K562 (cell line): Measurements from ENCODE around the gene SSR4. TPM values are rescaled to one million over a fixed set of nuclear protein-coding genes. Genes with fewer than 3 reads are reported as not detected.

Experiments used
- ATAC-seq: fragments of 200-7000 bp; cut with Tn5 transposase; 3 replicates; pipeline ENCODE4 v1.9.1; 2020; ENCODE audit warnings: moderate library complexity
- BruUV-seq: library from RNA; stranded (reverse); fragments of 400-500 nt; replicated peaks from 2 replicates; lab custom pipeline; 2021; lab: Mats Ljungman, UMichigan
- CTCF ChIA-PET: fragments of 300-600 bp; formaldehyde crosslinking; extraction: SDS; loops from one replicate; lab custom pipeline; 2021; ENCODE audit warnings: low intra/inter-chr PET ratio; lab: Yijun Ruan, JAX
- POLR2A ChIA-PET: fragments of 300-600, 350-650 bp; sonication (Branson Sonifier 250); formaldehyde crosslinking; extraction: SDS; loops from one replicate; lab custom pipeline; 2021; ENCODE audit warnings: antibody characterized with exemption, inconsistent platforms; lab: Yijun Ruan, JAX
- DNase-seq, 4 experiments: peaks; one replicate each; pipeline versions ENCODE4 v3.0.0 to v3.0.0-alpha.2; 2011 to 2018; ENCODE audit warnings: low spot score in 3 of 4, mixed read lengths in 3 of 4; ENCODE audit errors: extremely low read depth in 1 of 4
- FAIRE-seq: peaks from 2 replicates; lab custom pipeline; 2011; peaks lifted over from hg19 to GRCh38; lab: Jason Lieb, UNC
- H2AFZ ChIP-seq: 2 replicates; pipeline ENCODE4 v1.6.0; 2011; ENCODE audit warnings: low read depth, low read length, control low read depth, inconsistent platforms
- H3K27ac ChIP-seq: fragments of 200-600 bp; 3 replicates; pipeline ENCODE4 v1.8.0; 2011; ENCODE audit warnings: low read depth, mild to moderate bottlenecking, control low read depth, inconsistent platforms, low read length, moderate library complexity, mixed read lengths; ENCODE audit errors: extremely low read depth
- H3K27me3 ChIP-seq, 2 experiments: fragments of 300-600 bp in 1 of 2; 2 replicates in 1 of 2; 3 replicates in 1 of 2; pipeline versions ENCODE4 v1.6.0 to v1.8.0; 2011; ENCODE audit warnings: inconsistent platforms in 2 of 2, low read length in 2 of 2, mild to moderate bottlenecking in 1 of 2, mixed read lengths in 1 of 2, moderate library complexity in 1 of 2; ENCODE audit not compliant: control insufficient read depth in 2 of 2, insufficient read depth in 2 of 2
- H3K36me3 ChIP-seq: fragments of 300-600 bp; 3 replicates; pipeline ENCODE4 v1.8.0; 2011; ENCODE audit warnings: mild to moderate bottlenecking, low read length, inconsistent platforms; ENCODE audit not compliant: control insufficient read depth, insufficient read depth
- H3K4me1 ChIP-seq, 2 experiments: fragments of 200-600 bp in 1 of 2; replicated peaks in 1 of 2; 2 replicates in 1 of 2; 3 replicates in 1 of 2; pipeline versions ENCODE4 v1.5.1 to v1.8.0; 2011; ENCODE audit warnings: inconsistent platforms in 2 of 2, low read length in 2 of 2, mild to moderate bottlenecking in 1 of 2, mixed read lengths in 1 of 2, moderate library complexity in 1 of 2; ENCODE audit not compliant: control insufficient read depth in 2 of 2, insufficient read depth in 2 of 2
- H3K4me2 ChIP-seq: 2 replicates; pipeline ENCODE4 v1.6.1; 2011; ENCODE audit warnings: low read length, control low read depth, inconsistent platforms, mixed read lengths; ENCODE audit not compliant: insufficient read depth
- H3K4me3 ChIP-seq: fragments of 200-600 bp; sonication (generic), shearing (Covaris generic); 2 replicates; pipeline ENCODE4 v1.5.1; 2016; ENCODE audit warnings: control low read depth, inconsistent platforms
- H3K79me2 ChIP-seq: fragments of 200-600 bp; 3 replicates; pipeline ENCODE4 v1.8.0; 2011; ENCODE audit warnings: low read length, inconsistent platforms; ENCODE audit not compliant: control insufficient read depth, insufficient read depth
- H3K9ac ChIP-seq, 2 experiments: 2 replicates each; pipeline versions ENCODE4 v1.6.0 to v1.6.1; 2011; ENCODE audit warnings: low read depth in 2 of 2, low read length in 2 of 2, control low read depth in 1 of 2, inconsistent platforms in 1 of 2, mild to moderate bottlenecking in 1 of 2, mixed read lengths in 1 of 2; ENCODE audit not compliant: insufficient read depth in 1 of 2
- H3K9me1 ChIP-seq: one replicate; pipeline ENCODE4 v1.6.0; 2011; ENCODE audit warnings: inconsistent platforms, mild to moderate bottlenecking, low read length, moderate library complexity; ENCODE audit not compliant: control insufficient read depth, insufficient read depth
- H3K9me3 ChIP-seq: replicated peaks from 2 replicates; pipeline ENCODE4 v1.5.1; 2011; ENCODE audit warnings: low read depth, low read length, inconsistent platforms; ENCODE audit not compliant: control insufficient read depth, insufficient read depth
- H4K20me1 ChIP-seq: replicated peaks from 2 replicates; pipeline ENCODE4 v1.6.1; 2011; ENCODE audit warnings: low read length, inconsistent platforms, mixed read lengths; ENCODE audit not compliant: control insufficient read depth, insufficient read depth
- EGR1 ChIP-seq: fragments of 450-650 bp; conservative IDR thresholded peaks from 2 replicates; pipeline ENCODE4 v1.6.1; 2017; ENCODE audit warnings: mild to moderate bottlenecking
- GTF2E2 ChIP-seq: fragments of 200-800 bp; sonication (Bioruptor generic); IDR thresholded peaks from 2 replicates; pipeline ENCODE4 v1.6.1; 2016; ENCODE audit warnings: missing genetic modification characterization, missing compliant biosample characterization
- PCBP1 ChIP-seq: fragments of 200-400 bp; formaldehyde crosslinking; IDR thresholded peaks from 2 replicates; pipeline ENCODE4 v1.6.1; 2018; ENCODE audit warnings: mild to moderate bottlenecking, low read depth, low read length; ENCODE audit not compliant: poor library complexity, severe bottlenecking
- RBM22 ChIP-seq: fragments of 200-400 bp; formaldehyde crosslinking; IDR thresholded peaks from 2 replicates; pipeline ENCODE4 v1.6.1; 2018; ENCODE audit warnings: low read length, low read depth; ENCODE audit not compliant: poor library complexity, severe bottlenecking
- RFX7 ChIP-seq: fragments of 250-450 bp; sonication (Bioruptor Pico); IDR thresholded peaks from 2 replicates; pipeline ENCODE4 v1.5.1; 2021; ENCODE audit warnings: mild to moderate bottlenecking
- SAFB ChIP-seq: fragments of 200-400 bp; formaldehyde crosslinking; IDR thresholded peaks from 2 replicates; pipeline ENCODE4 v1.6.1; 2017; ENCODE audit warnings: low read depth, low read length, borderline replicate concordance
- SMAD4 ChIP-seq: fragments of 250-450 bp; sonication (Bioruptor Pico); conservative IDR thresholded peaks from 2 replicates; pipeline ENCODE4 v1.8.0; 2021; ENCODE audit warnings: inconsistent platforms, mild to moderate bottlenecking, moderate library complexity
- SMARCA4 ChIP-seq: fragments of 450-650 bp; IDR thresholded peaks from 2 replicates; pipeline ENCODE4 v1.6.1; 2016
- TAF1 ChIP-seq: IDR thresholded peaks from 2 replicates; pipeline ENCODE4 v1.6.1; 2011; ENCODE audit warnings: mild to moderate bottlenecking, low read length, moderate library complexity; ENCODE audit not compliant: insufficient read depth, control insufficient read depth, severe bottlenecking; ENCODE audit errors: extremely low read depth
- ZNF282 ChIP-seq: sonication (generic); formaldehyde crosslinking; IDR thresholded peaks from 2 replicates; pipeline ENCODE4 v1.8.1; 2023; ENCODE audit warnings: missing genetic modification reagents
- ZNF324 ChIP-seq: fragments of 250-450 bp; sonication (Bioruptor Pico); IDR thresholded peaks from 2 replicates; pipeline ENCODE4 v1.4.0; 2020; ENCODE audit warnings: mild to moderate bottlenecking
- ZNF561 ChIP-seq: fragments of 450-650 bp; formaldehyde crosslinking; conservative IDR thresholded peaks from 2 replicates; pipeline ENCODE4 v1.4.0; 2020; ENCODE audit warnings: mild to moderate bottlenecking, moderate library complexity
- ZNF57 ChIP-seq: fragments of 450-650 bp; formaldehyde crosslinking; IDR thresholded peaks from 2 replicates; pipeline ENCODE4 v1.4.0; 2020; ENCODE audit warnings: mild to moderate bottlenecking, moderate library complexity
- ZNF780A ChIP-seq: fragments of 250-450 bp; sonication (Bioruptor Pico); IDR thresholded peaks from 2 replicates; pipeline ENCODE4 v1.5.0; 2021; ENCODE audit warnings: mild to moderate bottlenecking
- WGBS: fragments of 100-300 bp; shearing (Covaris generic); methylation state at CpG from one replicate; pipeline ENCODE4 v1.1.6; 2016; ENCODE audit warnings: low coverage, mixed read lengths; ENCODE audit not compliant: insufficient coverage; ENCODE audit errors: missing lambda C conversion rate; 5-methylcytosine and 5-hydroxymethylcytosine counted together
- in situ Hi-C: fragments of 300-500 bp; cut with MboI; formaldehyde crosslinking; loops from 4 replicates; pipeline ENCODE4 v1.15.0; 2018; ENCODE audit warnings: inconsistent platforms, mixed read lengths
- intact Hi-C: fragments of 100-400 bp; cut with micrococcal nuclease; formaldehyde crosslinking; loops from 2 replicates; pipeline ENCODE4 v1.14.2; 2022
- polyA plus RNA-seq, 8 experiments: library from polyadenylated mRNA; depleted of rRNA in 4 of 8; stranded (reverse) in 5 of 8; unstranded in 3 of 8; fragments of >200 nt; fragmentation: Nextera tagmentation in 2 of 8; fragmentation: Illumina TruSeq in 1 of 8; extraction: Ambion mirVana in 2 of 8; extraction: Trizol in 1 of 8; gene quantifications; 2 replicates each; pipeline versions ENCODE4 v1.2.1 to v1.2.3, GENCODE V29; 2011 to 2014; ENCODE audit warnings: inconsistent platforms in 1 of 8, missing spikeins in 1 of 8
- total RNA-seq, 7 experiments: library from RNA; depleted of rRNA in 6 of 7; stranded (reverse); fragments of >200 nt in 6 of 7; fragmentation: Illumina TruSeq in 2 of 7; extraction: Trizol in 2 of 7; gene quantifications; 2 replicates each; pipeline versions ENCODE4 v1.2.1 to v1.2.3, GENCODE V29; 2011 to 2021; ENCODE audit warnings: low replicate concordance in 1 of 7
- TF ChIP-seq, protein P1 (sequence below): fragments of 450-650 bp; IDR thresholded peaks from 2 replicates; pipeline ENCODE4 v1.6.1; 2016; ENCODE audit warnings: missing biosample characterization, missing genetic modification characterization
- TF ChIP-seq, protein P2 (sequence below): sonication (generic); formaldehyde crosslinking; IDR thresholded peaks from 2 replicates; pipeline ENCODE4 v1.8.0; 2022; ENCODE audit warnings: mild to moderate bottlenecking, missing genetic modification reagents

SSR4 gene
- total and polyA plus RNA-seq, 9 of the 15 experiments (the other 6 are each of a cell fraction or from before 2014, with no cell fraction given) = 146 to 492 (median 272) TPM

DNA sequence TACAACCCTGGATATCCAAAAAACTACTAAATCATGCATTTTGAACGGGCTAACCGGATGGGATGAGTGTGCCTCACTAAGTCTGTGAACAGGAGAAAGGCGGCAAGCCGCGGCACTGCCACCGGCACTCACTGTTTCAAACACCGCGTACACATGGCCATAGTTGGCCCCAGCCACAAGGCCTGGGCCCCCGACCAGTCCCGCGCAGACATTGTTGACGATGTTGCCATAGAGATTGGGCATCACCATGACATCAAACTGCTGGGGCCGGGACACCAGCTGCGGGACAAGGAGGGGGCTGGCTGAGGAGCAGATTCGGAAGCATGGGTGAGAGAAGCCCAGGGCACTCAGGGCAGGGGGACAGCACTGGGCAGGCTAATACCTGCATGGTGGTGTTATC lies 7.8 kb upstream of the SSR4 start:
- CTCF ChIA-PET = no interaction called here
- 96% methylated on average over 9 of the region's 15 CpGs for WGBS
- H3K4me3 ChIP-seq = no peak overlapping the region
- H3K4me2 ChIP-seq = no peak overlapping the region
- peaks cover 64% of the 10 kb centered on the region; the same call in 2 of the 3 replicates for H3K36me3 ChIP-seq
- in situ Hi-C loops (no loop called here), intact Hi-C loops (no loop called here)
- POLR2A ChIA-PET = no interaction called here
- FAIRE-seq = no peak
- H3K9me1 ChIP-seq = peaks cover 3% of the 10 kb centered on the region
- no peaks in the 10 kb centered on the region; the same call in 1 of the 2 replicates for H4K20me1 ChIP-seq
- no peak overlapping the region for H3K9ac ChIP-seq
- ATAC-seq = no peak
- H3K79me2 ChIP-seq = peaks cover 14% of the 10 kb centered on the region; the same call in 2 of the 3 replicates
- H3K9me3 ChIP-seq = no peaks in the 10 kb centered on the region
- DNase-seq = no peak
- BruUV-seq = no TSS peak
- H2AFZ ChIP-seq = no peak overlapping the region
- H3K4me1 ChIP-seq = peaks cover 12 to 54% of the 10 kb centered on the region in 2 experiments
- H3K27me3 ChIP-seq = no peaks in the 10 kb centered on the region
- H3K27ac ChIP-seq = no peak overlapping the region
- TF ChIP-seq GTF2E2 (tag) = no peak
- no peak for TF ChIP-seq SMAD4 (CRISPR knock-in tag)
- no peak for TF ChIP-seq ZNF324 (CRISPR knock-in tag)
- no peak for TF ChIP-seq PCBP1
- TF ChIP-seq EGR1 = no peak
- no peak for TF ChIP-seq RBM22
- no peak for TF ChIP-seq ZNF561 (CRISPR knock-in tag)
- TF ChIP-seq, protein P1, sequence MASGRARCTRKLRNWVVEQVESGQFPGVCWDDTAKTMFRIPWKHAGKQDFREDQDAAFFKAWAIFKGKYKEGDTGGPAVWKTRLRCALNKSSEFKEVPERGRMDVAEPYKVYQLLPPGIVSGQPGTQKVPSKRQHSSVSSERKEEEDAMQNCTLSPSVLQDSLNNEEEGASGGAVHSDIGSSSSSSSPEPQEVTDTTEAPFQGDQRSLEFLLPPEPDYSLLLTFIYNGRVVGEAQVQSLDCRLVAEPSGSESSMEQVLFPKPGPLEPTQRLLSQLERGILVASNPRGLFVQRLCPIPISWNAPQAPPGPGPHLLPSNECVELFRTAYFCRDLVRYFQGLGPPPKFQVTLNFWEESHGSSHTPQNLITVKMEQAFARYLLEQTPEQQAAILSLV (tag) = no peak
- TF ChIP-seq, protein P2, sequence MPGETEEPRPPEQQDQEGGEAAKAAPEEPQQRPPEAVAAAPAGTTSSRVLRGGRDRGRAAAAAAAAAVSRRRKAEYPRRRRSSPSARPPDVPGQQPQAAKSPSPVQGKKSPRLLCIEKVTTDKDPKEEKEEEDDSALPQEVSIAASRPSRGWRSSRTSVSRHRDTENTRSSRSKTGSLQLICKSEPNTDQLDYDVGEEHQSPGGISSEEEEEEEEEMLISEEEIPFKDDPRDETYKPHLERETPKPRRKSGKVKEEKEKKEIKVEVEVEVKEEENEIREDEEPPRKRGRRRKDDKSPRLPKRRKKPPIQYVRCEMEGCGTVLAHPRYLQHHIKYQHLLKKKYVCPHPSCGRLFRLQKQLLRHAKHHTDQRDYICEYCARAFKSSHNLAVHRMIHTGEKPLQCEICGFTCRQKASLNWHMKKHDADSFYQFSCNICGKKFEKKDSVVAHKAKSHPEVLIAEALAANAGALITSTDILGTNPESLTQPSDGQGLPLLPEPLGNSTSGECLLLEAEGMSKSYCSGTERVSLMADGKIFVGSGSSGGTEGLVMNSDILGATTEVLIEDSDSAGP (CRISPR knock-in tag) = no peak
- TF ChIP-seq ZNF282 (CRISPR knock-in tag) = no peak
- TF ChIP-seq TAF1 = no peak
- no peak for TF ChIP-seq ZNF780A
- no peak for TF ChIP-seq ZNF57 (CRISPR knock-in tag)
- TF ChIP-seq RFX7 (CRISPR knock-in tag) = no peak
- no peak for TF ChIP-seq SAFB
- no peak for TF ChIP-seq SMARCA4
